ENCODE results near the gene SF3A1.

The SF3A1 gene

GRCh38 chr22:30383061-30383460, 26.4 kb upstream of the SF3A1 start:
- TF ChIP-seq CTCF (IDR thresholded peaks at IDR 0.05; ENCODE audit: control insufficient read depth, extremely low read depth, insufficient read depth), result no peak
- no peak for DNase-seq (ENCODE audit: low read depth)
- no peak overlapping the region for H3K4me3 ChIP-seq (ENCODE audit: low read depth, low read length)

- no peak overlapping the region for H3K4me3 ChIP-seq (ENCODE audit: low read depth, low read length)
- TF ChIP-seq CTCF (IDR thresholded peaks at IDR 0.05; ENCODE audit: control insufficient read depth, extremely low read depth, insufficient read depth), result no peak
- DNase-seq (ENCODE audit: low read depth), result no peak
Observed at GRCh38 chr22:30382340-30382739, 25.6 kb upstream of the SF3A1 start.

GRCh38 chr22:30381264-30381663, 24.6 kb upstream of the SF3A1 start:
- TF ChIP-seq CTCF (IDR thresholded peaks at IDR 0.05; ENCODE audit: control insufficient read depth, extremely low read depth, insufficient read depth), result no peak

GRCh38 chr22:30380011-30380410, 23.3 kb upstream of the SF3A1 start:
- no peak for TF ChIP-seq CTCF (IDR thresholded peaks at IDR 0.05; ENCODE audit: control insufficient read depth, extremely low read depth, insufficient read depth)
- H3K4me3 ChIP-seq (ENCODE audit: low read depth, low read length), result no peak overlapping the region
- DNase-seq (ENCODE audit: low read depth), result no peak

More at GRCh38 chr22:30381264-30381663, 24.6 kb upstream of the SF3A1 start:
- DNase-seq (ENCODE audit: low read depth), result no peak
- no peak overlapping the region for H3K4me3 ChIP-seq (ENCODE audit: low read depth, low read length)

- no peak overlapping the region for H3K4me3 ChIP-seq (ENCODE audit: low read depth, low read length)
- no peak for DNase-seq (ENCODE audit: low read depth)
- TF ChIP-seq CTCF (IDR thresholded peaks at IDR 0.05; ENCODE audit: control insufficient read depth, extremely low read depth, insufficient read depth), result no peak
Observed at GRCh38 chr22:30375312-30375849, 18.7 kb upstream of the SF3A1 start.

- TF ChIP-seq CTCF (IDR thresholded peaks at IDR 0.05; ENCODE audit: control insufficient read depth, extremely low read depth, insufficient read depth), result no peak
- DNase-seq (ENCODE audit: low read depth), result no peak
- H3K4me3 ChIP-seq (ENCODE audit: low read depth, low read length), result no peak overlapping the region
Observed at GRCh38 chr22:30373331-30374325, 16.9 kb upstream of the SF3A1 start.

Data from LNCaP clone FGC (cell line).